Adrenal gland (tissue), 12 donors: Measurements from ENCODE around the gene PARD3B. TPM values are rescaled to one million over a fixed set of nuclear protein-coding genes. Genes with fewer than 3 reads are reported as not detected.

Experiments used
- DNase-seq, 7 donors: peaks; one replicate each; pipeline ENCODE4 v3.0.0-alpha.2; 2019 to 2020
- H3K27ac ChIP-seq, 5 donors: fragments of 200-600 bp; sonication (generic) in 4 of 5; 1 replicate in 3 of 5; 2 replicates in 2 of 5; pipeline versions ENCODE4 v1.5.1 to v1.8.0; 2016 to 2020; ENCODE audit warnings: mild to moderate bottlenecking in 1 of 5
- H3K27me3 ChIP-seq: fragments of 200-600 bp; 2 replicates; pipeline ENCODE4 v1.8.0; 2021
- H3K36me3 ChIP-seq, 2 donors: fragments of 200-600 bp; replicated peaks in 1 of 2; 1 replicate in 1 of 2; 2 replicates in 1 of 2; pipeline versions ENCODE4 v1.5.1 to v1.8.0; 2018 to 2022
- H3K4me1 ChIP-seq, 2 donors: fragments of 200-600 bp; replicated peaks in 1 of 2; 1 replicate in 1 of 2; 2 replicates in 1 of 2; pipeline versions ENCODE4 v1.5.1 to v1.8.0; 2018 to 2021
- H3K4me3 ChIP-seq, 4 donors: fragments of 200-600 bp; sonication (generic) in 3 of 4; one replicate each; pipeline ENCODE4 v1.5.1; 2016 to 2018
- H3K9me3 ChIP-seq, 3 donors: fragments of 200-600 bp; sonication (generic) in 1 of 3; replicated peaks in 1 of 3; 1 replicate in 2 of 3; 2 replicates in 1 of 3; pipeline versions ENCODE4 v1.5.1 to v1.8.0; 2016 to 2021
- CTCF ChIP-seq, 6 experiments: fragments of 450-650 bp in 4 of 6; fragments of 200-600 bp in 2 of 6; sonication (generic) in 1 of 6; IDR thresholded peaks; 1 replicate in 5 of 6; 2 replicates in 1 of 6; pipeline versions ENCODE4 v1.5.1 to v1.8.0; 2016 to 2021; ENCODE audit warnings: antibody characterized with exemption in 6 of 6, mild to moderate bottlenecking in 2 of 6, moderate library complexity in 1 of 6
- POLR2A ChIP-seq, 2 donors: fragments of 450-650 bp; IDR thresholded peaks; one replicate each; pipeline ENCODE4 v1.6.1; 2017; ENCODE audit warnings: antibody characterized with exemption in 2 of 2, mild to moderate bottlenecking in 2 of 2, moderate library complexity in 1 of 2
- WGBS, 4 donors: extraction: QIAGEN DNeasy Blood & Tissue Kit in 2 of 4; methylation state at CpG; one replicate each; pipeline versions ENCODE4 v1.1.5 to v1.1.7; 2013 to 2017; 5-methylcytosine and 5-hydroxymethylcytosine counted together
- intact Hi-C, 2 donors: fragments of 100-400 bp; cut with DNase I; formaldehyde crosslinking; loops; one replicate each; pipeline versions ENCODE4 v1.14.1 to v1.15.0; 2022 to 2023
- polyA plus RNA-seq, 3 donors: library from polyadenylated mRNA; stranded (reverse); fragments of 200-250 nt in 2 of 3; fragments of 350-450 nt in 1 of 3; fragmentation: Illumina TruSeq in 1 of 3; extraction: RNeasy Lipid Tissue Mini Kit (QIAGEN cat#74804) in 1 of 3; gene quantifications; one replicate each; pipeline ENCODE4 v1.2.3, GENCODE V29; 2013 to 2014
- total RNA-seq, 9 donors: library from RNA; depleted of rRNA in 4 of 9; stranded (reverse); fragments of >200 nt in 4 of 9; fragments of 120-200 nt in 1 of 9; fragmentation: NEBNext Ultra II Directional in 1 of 9; extraction: Animal tissue kit (Norgen Biotek cat#: 25700) in 1 of 9; gene quantifications; one replicate each; pipeline versions ENCODE4 v1.1.0 to v1.2.4, GENCODE V29; 2013 to 2023
- donor health status: healthy with polysubstance abuse.
- donor health status: Bipolar disorder and iron deficiency.
- donor health status: DM: yes; HTN: yes; CAD: no.
- donor health status: DM: no; HTN: no; CAD: no.
- donor health status: DM: no; HTN: no; CAD: no.
- donor health status: DM: yes; HTN: yes; CAD: no.

PARD3B gene
- total and polyA plus RNA-seq, 12 donors = 1.9 to 20.4 (median 9.5) TPM

- Histone ChIP-seq H3K4me1 (no peaks in the 10 kb centered on the region), H3K9me3 (no peaks in the 10 kb centered on the region), H3K27me3 (no peaks in the 10 kb centered on the region), H3K4me3 (no peak overlapping the region), H3K36me3 (no peaks in the 10 kb centered on the region), H3K27ac (no peak overlapping the region)
- no peak for DNase-seq
- intact Hi-C loops = no loop called here
- no peak for TF ChIP-seq POLR2A (IDR thresholded peaks at IDR 0.05)
- no peak for TF ChIP-seq CTCF (IDR thresholded peaks at IDR 0.05)
- 84 to 91% (median 90%) methylated on average over 3 of the region's 3 CpGs for WGBS, 4 donors
These were observed 546.1 kb downstream of the PARD3B start for GRCh38 chr2:205091411-205091810.

GRCh38 chr2:205094031-205094430 lies 548.8 kb downstream of the PARD3B start:
- Histone ChIP-seq H3K9me3 (no peaks in the 10 kb centered on the region), H3K36me3 (no peaks in the 10 kb centered on the region), H3K27me3 (no peaks in the 10 kb centered on the region), H3K27ac (no peak overlapping the region), H3K4me3 (no peak overlapping the region), H3K4me1 (no peaks in the 10 kb centered on the region)
- intact Hi-C loops = no loop called here
- TF ChIP-seq CTCF (IDR thresholded peaks at IDR 0.05) (no peak), POLR2A (IDR thresholded peaks at IDR 0.05) (no peak)
- no peak for DNase-seq
- 87 to 89% (median 88%) methylated on average over 3 of the region's 3 CpGs for WGBS, 4 donors

- no peaks in the 10 kb centered on the region for H3K36me3 ChIP-seq
- no peak overlapping the region for H3K4me3 ChIP-seq
- no peak overlapping the region for H3K27ac ChIP-seq
- no peak for DNase-seq
- intact Hi-C loops = no loop called here
- no peaks in the 10 kb centered on the region for H3K9me3 ChIP-seq
- WGBS, 4 donors = 81 to 95% (median 91%) methylated on average over 2 of the region's 2 CpGs
- peaks cover 0 to 9% of the 10 kb centered on the region in 2 donors for H3K4me1 ChIP-seq
- TF ChIP-seq CTCF (IDR thresholded peaks at IDR 0.05) (no peak), POLR2A (IDR thresholded peaks at IDR 0.05) (no peak)
- no peaks in the 10 kb centered on the region for H3K27me3 ChIP-seq
These were observed 558.4 kb downstream of the PARD3B start for GRCh38 chr2:205103699-205104098.

- peak in 3 of 7 donors; percentile 10 to 26 (median 23) for DNase-seq
- Histone ChIP-seq H3K36me3 (no peaks in the 10 kb centered on the region), H3K9me3 (peaks cover 0 to 4% (median 0%) of the 10 kb centered on the region in 3 donors), H3K4me3 (no peak overlapping the region), H3K27ac (no peak overlapping the region), H3K27me3 (no peaks in the 10 kb centered on the region), H3K4me1 (peaks cover 0 to 9% of the 10 kb centered on the region in 2 donors)
- TF ChIP-seq CTCF (IDR thresholded peaks at IDR 0.05) (no peak), POLR2A (IDR thresholded peaks at IDR 0.05) (no peak)
- 40 to 47% (median 44%) methylated on average over 2 of the region's 2 CpGs for WGBS, 4 donors
- intact Hi-C loops = no loop called here
These were observed 562.5 kb downstream of the PARD3B start for GRCh38 chr2:205107810-205108209.
